HPDE6-E6E7 (cell line): ENCODE results near the gene PANX1.

Experiments used
- DNase-seq: peaks from one replicate; pipeline ENCODE4 v3.0.0; 2011; ENCODE audit warnings: missing footprints; ENCODE audit errors: extremely low spot score

PANX1 gene

GRCh38 chr11:94129512-94130297 lies 1.1 kb downstream of the PANX1 start:
- DNase-seq: no peak

GRCh38 chr11:94130298-94131046 lies 1.8 kb downstream of the PANX1 start:
- DNase-seq: no peak

GRCh38 chr11:94131047-94131717 lies 2.5 kb downstream of the PANX1 start:
- DNase-seq: no peak

- no peak for DNase-seq
Measured at GRCh38 chr11:94131718-94132115, 3.1 kb downstream of the PANX1 start.

- DNase-seq: peak; percentile 56
Measured at GRCh38 chr11:94132152-94132558, 3.5 kb downstream of the PANX1 start.

GRCh38 chr11:94132823-94133408 lies 4.3 kb downstream of the PANX1 start:
- DNase-seq: no peak

GRCh38 chr11:94133752-94134151 lies 5.1 kb downstream of the PANX1 start:
- no peak for DNase-seq

- peak; percentile 42 for DNase-seq
Measured at GRCh38 chr11:94134651-94135512, 6.2 kb downstream of the PANX1 start.

GRCh38 chr11:94139416-94139815 lies 10.8 kb downstream of the PANX1 start:
- DNase-seq: no peak

- no peak for DNase-seq
Measured at GRCh38 chr11:94140154-94140655, 11.6 kb downstream of the PANX1 start.

- no peak for DNase-seq
Measured at GRCh38 chr11:94141511-94142307, 13.1 kb downstream of the PANX1 start.

- no peak for DNase-seq
Measured at GRCh38 chr11:94142308-94143281, 14.0 kb downstream of the PANX1 start.

GRCh38 chr11:94144216-94144615 lies 15.6 kb downstream of the PANX1 start:
- no peak for DNase-seq

GRCh38 chr11:94144664-94145063 lies 16.0 kb downstream of the PANX1 start:
- no peak for DNase-seq

- DNase-seq: no peak
Measured at GRCh38 chr11:94145431-94145830, 16.8 kb downstream of the PANX1 start.

GRCh38 chr11:94145916-94146315 lies 17.3 kb downstream of the PANX1 start:
- DNase-seq: no peak

- no peak for DNase-seq
Measured at GRCh38 chr11:94147433-94147845, 18.8 kb downstream of the PANX1 start.

GRCh38 chr11:94148189-94148588 lies 19.5 kb downstream of the PANX1 start:
- DNase-seq: no peak

- no peak for DNase-seq
Measured at GRCh38 chr11:94149431-94150017, 20.9 kb downstream of the PANX1 start.
